OCI-M2 (cell line): Measurements from ENCODE around the gene LRRIQ3.
"Not testable (repeated sequence)": the region's sequence is repeated elsewhere in the genome, so short reads cannot be mapped to it uniquely, and the experiment has no call there.

Experiments
- DNase-seq: peaks from one replicate; lab custom pipeline; 2025; ENCODE audit not compliant: unreplicated experiment; lab: John Stamatoyannopoulos, UW

LRRIQ3 gene

DNA sequence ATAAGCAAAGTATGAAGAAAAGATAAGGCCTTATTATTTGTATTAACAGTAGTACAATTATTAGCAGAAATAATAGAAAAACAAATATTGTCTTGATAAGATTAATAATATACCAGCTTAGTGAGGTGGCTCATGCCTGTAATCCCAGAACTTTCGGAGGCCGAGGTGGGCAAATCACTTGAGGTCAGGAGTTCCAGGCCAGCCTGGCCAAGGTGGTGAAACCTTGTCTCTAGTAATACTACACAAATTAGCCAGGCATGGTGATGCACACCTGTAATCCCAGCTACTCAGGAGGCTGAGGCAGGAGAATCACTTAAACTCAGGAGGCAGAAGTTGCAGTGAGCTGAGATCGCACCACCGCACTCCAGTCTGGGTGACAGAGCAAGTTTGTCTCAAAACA lies 80.6 kb downstream of the LRRIQ3 start:
- not testable (repeated sequence) for DNase-seq

GRCh38 chr1:74113333-74113732 lies 84.6 kb downstream of the LRRIQ3 start:
- DNase-seq, result no peak

DNA sequence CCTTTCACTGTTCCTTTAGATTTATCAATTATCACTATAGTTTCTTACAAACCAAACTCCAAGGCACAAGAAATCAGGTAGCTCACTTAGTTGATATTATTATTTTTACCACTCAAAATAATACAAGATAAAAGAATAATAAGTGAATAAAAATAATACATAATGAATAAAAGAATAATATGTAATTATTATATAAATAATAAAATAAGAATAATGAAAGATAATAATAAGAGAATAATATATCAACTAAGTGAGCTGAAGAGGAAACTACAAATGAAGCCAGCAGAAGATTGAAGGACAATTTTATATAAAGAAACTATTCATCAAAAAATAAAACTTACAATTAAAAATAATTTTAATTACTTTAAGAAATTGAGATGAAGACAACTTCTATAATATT lies 90.6 kb downstream of the LRRIQ3 start:
- DNase-seq, result no peak

GRCh38 chr1:74091371-74091770 lies 106.6 kb downstream of the LRRIQ3 start:
- no peak for DNase-seq

DNA sequence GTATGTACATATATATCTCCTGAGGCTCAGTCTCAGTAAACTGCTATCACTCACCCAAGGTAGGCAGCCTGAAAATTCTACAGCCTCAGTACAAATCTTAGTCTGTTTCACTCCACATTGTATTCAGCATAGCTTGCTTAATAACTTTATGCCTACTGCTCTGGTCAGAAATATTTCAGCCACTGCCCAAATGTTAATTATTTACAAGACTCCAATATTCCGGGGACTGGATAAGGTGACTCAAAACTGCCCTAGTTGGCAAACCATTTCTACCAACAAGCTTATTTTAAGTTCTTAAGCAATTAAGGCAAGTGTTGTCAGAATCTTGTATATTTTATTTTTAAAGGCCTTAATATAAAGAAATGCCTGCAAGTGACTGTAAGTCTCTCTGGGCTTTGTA lies 114.8 kb downstream of the LRRIQ3 start:
- DNase-seq, result no peak

DNA sequence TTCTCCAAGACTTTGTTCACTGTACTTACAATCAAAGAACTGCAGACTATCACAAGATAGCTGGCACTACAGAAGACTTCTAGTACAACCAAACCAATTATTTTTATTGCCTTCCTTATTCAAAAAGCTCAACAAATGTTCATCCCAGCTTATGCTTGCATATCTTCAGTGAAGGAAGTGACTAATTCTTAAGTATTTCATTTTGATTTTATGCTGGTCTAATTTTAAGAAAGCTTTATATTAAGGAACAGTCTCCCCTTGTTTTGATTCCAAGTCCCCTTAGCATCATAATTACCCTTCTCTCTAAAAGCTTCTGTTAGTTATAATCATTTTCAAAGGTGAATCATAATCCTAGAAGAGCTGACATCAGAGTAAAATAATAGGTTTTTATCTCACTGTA lies 132.9 kb downstream of the LRRIQ3 start:
- DNase-seq, result no peak

DNA sequence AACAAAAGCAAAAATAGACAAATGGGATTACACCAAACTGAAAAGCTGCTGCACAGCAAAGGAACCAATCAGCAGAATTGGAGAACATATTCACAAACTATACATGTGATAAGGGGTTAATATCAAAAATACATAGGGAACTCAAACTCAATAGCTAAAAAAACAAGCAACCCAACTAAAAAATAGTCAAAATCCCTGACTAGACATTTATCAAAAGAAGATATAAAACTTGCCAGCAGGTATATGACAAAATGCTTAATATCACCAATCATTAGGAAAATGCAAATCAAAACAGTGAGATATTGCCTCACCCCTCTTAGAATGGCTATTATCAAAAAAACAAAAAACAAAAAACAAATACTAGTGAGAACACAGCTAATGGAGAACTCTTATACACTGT lies 140.3 kb downstream of the LRRIQ3 start:
- no peak for DNase-seq

DNA sequence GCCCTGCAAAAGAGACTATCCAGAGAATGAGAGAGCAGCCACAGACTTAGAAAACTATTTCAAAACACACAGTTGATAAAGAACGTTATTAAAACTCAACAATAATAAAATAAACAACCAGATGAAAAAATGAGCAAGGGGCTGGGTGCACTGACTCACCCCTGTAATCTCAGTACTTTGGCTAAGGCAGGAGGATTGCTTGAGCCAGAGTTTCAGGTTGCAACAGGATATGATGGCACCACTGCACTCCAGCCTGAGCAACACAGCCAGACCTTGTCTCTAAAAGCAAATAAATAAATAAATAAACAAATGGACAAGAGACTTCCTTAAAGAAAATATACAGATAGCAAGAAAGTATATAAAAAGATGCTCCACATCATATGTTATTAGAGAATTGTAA lies 144.6 kb downstream of the LRRIQ3 start:
- DNase-seq, result no peak

- no peak for DNase-seq
Measured at GRCh38 chr1:74050386-74050785, 147.6 kb downstream of the LRRIQ3 start.

GRCh38 chr1:74038042-74038441 lies 159.9 kb downstream of the LRRIQ3 start:
- DNase-seq, result no peak

GRCh38 chr1:74012583-74012982 lies 185.4 kb downstream of the LRRIQ3 start:
- no peak for DNase-seq

DNA sequence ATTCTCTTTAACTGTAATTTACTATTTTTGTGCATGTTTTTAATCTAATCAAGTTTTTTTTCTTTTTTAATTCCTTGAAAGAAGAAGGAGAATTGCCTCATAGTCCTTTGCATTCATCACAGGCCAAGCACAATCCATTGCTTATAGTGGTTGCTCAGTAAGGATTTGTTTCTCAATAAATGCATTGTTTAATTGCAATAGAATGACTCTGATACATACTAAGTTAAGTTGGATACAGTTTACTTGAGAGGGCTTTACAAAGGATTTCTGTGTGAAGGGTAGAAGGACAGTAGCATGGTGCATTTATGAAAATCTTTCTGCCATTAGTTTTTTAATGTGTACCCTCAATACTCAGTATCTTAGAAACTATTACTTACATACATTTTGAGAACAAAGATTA lies 186.2 kb downstream of the LRRIQ3 start:
- DNase-seq, result no peak

- DNase-seq, result no peak
Measured at GRCh38 chr1:74010206-74010605, 187.8 kb downstream of the LRRIQ3 start.

DNA sequence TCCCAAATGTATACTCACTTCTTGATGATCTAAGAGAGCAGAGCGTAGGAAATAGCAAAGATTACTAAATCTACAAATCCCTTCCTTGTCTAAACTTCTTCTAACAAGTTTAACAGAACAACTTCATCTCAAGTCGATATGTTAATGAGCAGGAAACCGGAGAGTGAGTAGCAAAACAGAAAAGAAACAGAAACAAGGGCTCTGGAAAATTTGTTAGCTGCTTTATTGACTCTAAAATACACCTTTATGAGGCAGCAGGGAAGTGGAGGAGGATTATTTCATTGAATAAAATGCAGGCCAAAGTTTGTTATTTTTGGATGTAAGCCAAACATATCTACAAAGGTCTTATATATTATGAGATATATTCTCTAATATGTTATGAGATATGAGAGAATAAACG lies 192.4 kb downstream of the LRRIQ3 start:
- no peak for DNase-seq

DNA sequence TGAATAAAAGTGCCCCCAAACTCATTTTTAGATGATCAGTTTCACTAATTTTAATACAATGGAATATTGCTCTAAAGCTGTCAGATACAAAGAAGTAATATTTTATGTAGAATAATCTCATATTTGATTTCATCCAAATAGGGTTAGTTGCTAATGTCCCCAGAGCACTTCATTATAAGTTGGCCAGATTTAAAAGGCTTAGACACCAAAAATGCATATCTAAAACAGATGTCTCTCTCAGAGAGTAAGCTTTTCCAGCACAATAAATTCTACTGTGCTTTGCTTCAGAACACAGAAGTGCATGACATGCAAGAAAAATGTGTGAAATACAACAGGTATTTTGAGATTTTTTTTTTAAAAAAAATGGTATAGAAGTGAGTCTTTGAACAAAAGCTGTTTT lies 194.2 kb downstream of the LRRIQ3 start:
- no peak for DNase-seq

GRCh38 chr1:73998348-73998959 lies 199.5 kb downstream of the LRRIQ3 start:
- DNase-seq, result no peak

- no peak for DNase-seq
Measured at GRCh38 chr1:73980324-73981040, 217.5 kb downstream of the LRRIQ3 start.

DNA sequence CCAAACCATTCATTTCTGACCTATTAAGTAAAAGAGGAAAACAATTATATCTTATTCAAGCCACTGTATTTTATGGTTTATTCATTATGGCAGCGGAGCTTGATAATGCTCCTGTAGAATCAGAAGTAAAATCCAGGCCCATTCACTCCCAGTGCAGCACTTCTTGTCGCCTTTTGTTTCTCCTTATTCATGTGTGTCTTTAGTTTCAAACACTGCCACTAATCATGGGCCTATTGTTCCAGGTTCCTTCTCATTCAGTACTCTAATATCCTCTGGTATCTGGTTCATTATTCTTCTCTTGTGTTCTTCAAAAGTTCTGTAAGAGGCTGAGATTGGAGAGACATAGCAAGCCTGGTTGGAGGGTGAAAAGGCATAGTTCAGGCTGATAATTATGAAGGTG lies 218.3 kb downstream of the LRRIQ3 start:
- no peak for DNase-seq

GRCh38 chr1:73978964-73979363 lies 219.0 kb downstream of the LRRIQ3 start:
- DNase-seq, result no peak
